Esophagus squamous epithelium (tissue), 5 donors: Measurements from ENCODE around the gene ARMH1. TPM values are rescaled to one million over a fixed set of nuclear protein-coding genes. Genes with fewer than 3 reads are reported as not detected.

ENCODE experiments used
- DNase-seq: peaks from one replicate; lab custom pipeline; 2025; lab: John Stamatoyannopoulos, UW
- H3K27ac ChIP-seq, 4 donors: fragments of 200-600 bp; sonication (generic); one replicate each; pipeline ENCODE4 v1.5.1; 2016 to 2019; ENCODE audit warnings: mild to moderate bottlenecking in 1 of 4
- H3K27me3 ChIP-seq, 4 donors: fragments of 200-600 bp; sonication (generic); 1 replicate in 3 of 4; 2 replicates in 1 of 4; pipeline versions ENCODE4 v1.5.1 to v1.6.0; 2017 to 2021; ENCODE audit warnings: antibody characterized with exemption in 1 of 4
- H3K36me3 ChIP-seq, 3 donors: fragments of 200-600 bp; sonication (generic); one replicate each; pipeline ENCODE4 v1.5.1; 2016 to 2019
- H3K4me1 ChIP-seq, 3 donors: fragments of 200-600 bp; sonication (generic); one replicate each; pipeline ENCODE4 v1.5.1; 2017 to 2019
- H3K4me3 ChIP-seq, 4 donors: fragments of 200-600 bp; sonication (generic); 1 replicate in 3 of 4; 2 replicates in 1 of 4; pipeline ENCODE4 v1.5.1; 2016 to 2019; ENCODE audit warnings: mild to moderate bottlenecking in 2 of 4, moderate library complexity in 1 of 4
- H3K9me3 ChIP-seq, 3 donors: fragments of 200-600 bp; sonication (generic); one replicate each; pipeline ENCODE4 v1.5.1; 2016 to 2019
- POLR2A ChIP-seq, 4 donors: fragments of 450-650 bp; IDR thresholded peaks; one replicate each; pipeline ENCODE4 v1.6.1; 2017; ENCODE audit warnings: antibody characterized with exemption in 4 of 4, mild to moderate bottlenecking in 4 of 4, moderate library complexity in 3 of 4
- WGBS, 2 donors: methylation state at CpG; one replicate each; pipeline ENCODE4 v1.1.5; 2018; 5-methylcytosine and 5-hydroxymethylcytosine counted together
- intact Hi-C: fragments of 100-400 bp; cut with DNase I; formaldehyde crosslinking; loops from one replicate; pipeline ENCODE4 v1.15.0; 2022
- total RNA-seq, 4 donors: library from RNA; depleted of rRNA; stranded (reverse); fragments of >200 nt; gene quantifications; one replicate each; pipeline ENCODE4 v1.1.0, GENCODE V29; 2016
- TF ChIP-seq, protein P1 (sequence below), 6 experiments: fragments of 450-650 bp in 4 of 6; fragments of 200-600 bp in 2 of 6; sonication (generic) in 2 of 6; IDR thresholded peaks; one replicate each; pipeline ENCODE4 v1.5.1; 2016 to 2019; ENCODE audit warnings: antibody characterized with exemption in 6 of 6, mild to moderate bottlenecking in 4 of 6, moderate library complexity in 4 of 6
- donor health status: DM: yes; HTN: yes; CAD: no.

ARMH1 gene
- total RNA-seq, 4 donors from 2014 or later = 1.3 TPM; not detected in 3

DNA sequence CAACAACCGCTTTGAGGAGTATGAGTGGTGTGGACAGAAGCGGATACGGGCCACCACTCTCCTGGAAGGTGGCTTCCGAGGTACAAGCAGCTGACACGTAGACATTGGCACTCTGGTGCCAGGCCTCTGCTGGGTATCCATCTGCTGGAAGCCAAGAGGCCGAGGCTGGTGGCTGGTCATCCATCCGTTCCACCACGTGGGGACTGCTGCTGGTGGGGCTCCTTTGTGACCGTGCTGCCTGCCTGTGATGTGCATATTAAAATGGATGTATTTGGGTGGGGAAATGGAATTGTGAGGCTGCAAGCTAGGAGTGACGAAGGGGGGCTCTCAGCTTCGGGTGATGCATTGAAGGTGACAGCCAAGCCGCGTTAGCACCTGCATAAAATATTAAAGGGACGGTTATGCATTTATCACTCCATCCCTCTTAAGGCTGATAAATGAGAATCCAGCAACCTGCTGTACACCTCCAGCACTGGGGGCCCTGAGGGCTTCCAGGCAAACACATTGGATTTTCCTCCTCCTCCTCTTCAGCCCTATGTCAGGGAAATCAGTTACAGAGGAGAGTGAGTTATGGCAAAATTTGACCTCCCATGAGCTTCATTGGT lies 38.3 kb upstream of the ARMH1 start:
- intact Hi-C loops = no loop called here
- 81 to 85% methylated on average over 6 to 10 of the region's 14 CpGs for WGBS, 2 donors
- no peak for DNase-seq
- Histone ChIP-seq H3K4me1 (peaks cover 5 to 60% (median 8%) of the 10 kb centered on the region in 3 donors), H3K27ac (no peak overlapping the region), H3K27me3 (no peaks in the 10 kb centered on the region), H3K4me3 (no peak overlapping the region), H3K9me3 (no peaks in the 10 kb centered on the region), H3K36me3 (peaks cover 36 to 80% (median 50%) of the 10 kb centered on the region in 3 donors)
- no peak for TF ChIP-seq POLR2A (IDR thresholded peaks at IDR 0.05)

DNA sequence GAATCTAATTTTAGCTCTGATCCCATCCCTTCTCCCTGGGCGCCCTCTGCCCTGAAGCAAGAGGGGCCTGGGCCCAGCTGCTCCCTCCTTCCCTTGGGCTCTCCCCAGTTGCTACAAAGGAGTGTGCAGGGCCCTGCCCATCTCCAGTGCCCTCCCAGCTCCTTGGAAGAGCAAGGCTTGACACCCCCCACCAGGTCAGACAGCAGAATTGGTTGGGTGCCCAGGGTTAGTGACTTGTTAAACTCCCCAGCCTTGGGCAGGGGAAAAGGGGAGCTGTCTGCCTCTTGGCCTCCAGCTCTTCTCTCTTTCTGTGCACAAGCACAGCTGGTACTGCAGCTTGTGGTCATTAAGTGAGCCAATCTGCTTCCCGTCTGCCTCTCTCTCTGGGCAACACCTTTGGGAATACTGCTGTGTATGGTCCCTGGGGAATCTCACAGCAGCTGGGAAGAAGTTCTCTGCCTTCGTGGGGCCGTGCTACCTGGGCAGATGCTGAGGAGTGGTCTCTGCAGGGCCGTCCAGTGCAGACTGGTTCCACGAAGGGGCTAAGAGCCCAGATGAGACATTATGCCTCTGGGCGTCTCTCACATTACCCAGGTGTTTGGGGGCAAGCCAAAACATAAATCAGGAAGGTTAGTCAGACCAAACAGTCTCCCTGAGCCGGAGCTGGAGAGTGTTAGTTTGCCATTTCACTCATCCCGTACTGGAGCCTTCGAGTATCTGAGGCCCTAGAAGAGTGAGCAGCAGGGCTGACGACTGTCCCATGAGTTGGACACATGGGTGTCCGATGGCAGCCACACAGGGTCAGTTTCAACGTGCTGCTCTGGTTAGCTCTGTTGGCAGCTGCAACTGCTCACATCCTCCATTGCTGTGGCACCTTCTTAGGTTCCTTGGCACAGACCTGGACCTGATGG lies 37.6 kb upstream of the ARMH1 start:
- H3K4me1 ChIP-seq = peaks cover 5 to 63% (median 8%) of the 10 kb centered on the region in 3 donors
- no peak for DNase-seq
- no peak for TF ChIP-seq POLR2A (IDR thresholded peaks at IDR 0.05)
- TF ChIP-seq, protein P1, sequence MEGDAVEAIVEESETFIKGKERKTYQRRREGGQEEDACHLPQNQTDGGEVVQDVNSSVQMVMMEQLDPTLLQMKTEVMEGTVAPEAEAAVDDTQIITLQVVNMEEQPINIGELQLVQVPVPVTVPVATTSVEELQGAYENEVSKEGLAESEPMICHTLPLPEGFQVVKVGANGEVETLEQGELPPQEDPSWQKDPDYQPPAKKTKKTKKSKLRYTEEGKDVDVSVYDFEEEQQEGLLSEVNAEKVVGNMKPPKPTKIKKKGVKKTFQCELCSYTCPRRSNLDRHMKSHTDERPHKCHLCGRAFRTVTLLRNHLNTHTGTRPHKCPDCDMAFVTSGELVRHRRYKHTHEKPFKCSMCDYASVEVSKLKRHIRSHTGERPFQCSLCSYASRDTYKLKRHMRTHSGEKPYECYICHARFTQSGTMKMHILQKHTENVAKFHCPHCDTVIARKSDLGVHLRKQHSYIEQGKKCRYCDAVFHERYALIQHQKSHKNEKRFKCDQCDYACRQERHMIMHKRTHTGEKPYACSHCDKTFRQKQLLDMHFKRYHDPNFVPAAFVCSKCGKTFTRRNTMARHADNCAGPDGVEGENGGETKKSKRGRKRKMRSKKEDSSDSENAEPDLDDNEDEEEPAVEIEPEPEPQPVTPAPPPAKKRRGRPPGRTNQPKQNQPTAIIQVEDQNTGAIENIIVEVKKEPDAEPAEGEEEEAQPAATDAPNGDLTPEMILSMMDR (IDR thresholded peaks at IDR 0.05) = no peak
- intact Hi-C loops = no loop called here
- H3K36me3 ChIP-seq = peaks cover 44 to 87% (median 58%) of the 10 kb centered on the region in 3 donors
- H3K27ac ChIP-seq = no peak overlapping the region
- H3K4me3 ChIP-seq = no peak overlapping the region
- H3K9me3 ChIP-seq = no peaks in the 10 kb centered on the region
- 27 to 55% methylated on average over 3 to 6 of the region's 13 CpGs for WGBS, 2 donors
- no peaks in the 10 kb centered on the region for H3K27me3 ChIP-seq

DNA sequence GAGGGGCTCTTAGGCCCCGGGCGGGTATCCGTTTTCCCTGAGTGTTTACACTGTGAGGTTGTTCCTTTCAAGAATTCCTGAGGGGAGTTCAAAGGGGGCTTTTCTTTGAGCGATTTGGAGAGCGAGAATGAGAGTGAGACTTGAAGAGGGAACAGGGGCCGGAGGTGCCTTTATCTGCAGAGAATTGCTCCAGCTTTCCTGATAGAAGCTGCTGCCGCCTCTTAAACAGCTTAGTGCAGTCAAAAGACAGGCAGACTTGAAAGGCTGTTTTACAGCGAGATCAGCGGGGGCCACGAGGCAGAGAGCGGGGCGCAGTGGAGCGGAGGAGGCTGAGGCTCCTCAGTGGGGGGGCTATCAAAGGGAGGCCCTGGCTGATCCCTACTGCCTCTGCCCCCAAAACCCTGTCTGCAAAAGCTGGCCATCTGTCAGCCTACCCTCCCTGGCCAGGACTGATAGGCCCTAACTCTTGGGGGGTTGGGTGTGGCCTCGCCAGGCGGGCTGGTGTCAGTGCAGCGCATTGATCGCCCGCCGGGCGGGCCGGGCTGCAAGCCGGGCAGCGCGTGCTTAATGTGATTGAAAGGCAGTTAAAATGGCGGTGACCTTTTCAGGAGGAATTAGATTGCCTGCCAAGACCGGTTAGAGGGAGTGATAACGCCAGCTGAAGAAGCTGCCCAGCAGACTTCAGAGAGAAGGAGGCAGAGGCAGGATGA lies 36.7 kb upstream of the ARMH1 start:
- TF ChIP-seq POLR2A (IDR thresholded peaks at IDR 0.05) = no peak
- TF ChIP-seq, protein P1 (IDR thresholded peaks at IDR 0.05) = no peak
- peaks cover 52 to 96% (median 58%) of the 10 kb centered on the region in 3 donors for H3K36me3 ChIP-seq

DNA sequence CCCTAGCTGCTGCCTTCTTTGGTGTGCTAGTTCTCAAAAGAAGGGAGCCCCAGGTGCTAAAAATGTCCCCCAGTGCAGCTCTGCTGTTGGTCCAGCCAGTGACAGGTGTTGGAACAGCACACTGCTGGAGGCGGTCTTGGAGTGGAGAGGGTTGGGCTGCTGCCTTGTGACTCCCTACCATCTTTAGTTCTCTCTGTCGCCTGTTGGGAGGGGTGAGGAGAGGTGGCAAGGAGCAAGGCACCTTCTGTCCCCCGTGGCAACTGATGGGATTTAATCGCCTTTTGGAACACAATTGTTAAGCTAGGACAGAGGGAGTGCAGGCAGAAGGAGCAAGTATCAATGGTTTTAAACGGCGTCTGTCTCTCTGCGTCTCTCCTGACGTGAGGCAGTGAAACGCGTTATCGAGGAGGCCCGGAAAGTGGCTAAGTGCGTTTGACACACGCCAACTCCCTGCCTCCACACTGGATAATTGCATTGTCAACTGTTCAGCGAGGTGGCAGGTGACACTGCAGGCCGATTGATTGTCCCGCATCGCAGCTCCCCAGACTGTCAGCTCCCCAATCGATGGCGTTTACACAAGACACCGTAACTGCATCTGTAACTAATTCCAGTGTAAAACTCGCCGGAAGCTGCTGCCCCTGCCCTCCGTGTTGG lies 34.2 kb upstream of the ARMH1 start:
- WGBS, 2 donors = 82 to 83% methylated on average over 10 to 19 of the region's 24 CpGs
- no peaks in the 10 kb centered on the region for H3K27me3 ChIP-seq
- peaks cover 52 to 100% (median 64%) of the 10 kb centered on the region in 3 donors for H3K36me3 ChIP-seq
- intact Hi-C loops = no loop called here
- H3K4me3 ChIP-seq = no peak overlapping the region
- H3K9me3 ChIP-seq = no peaks in the 10 kb centered on the region
- TF ChIP-seq, protein P1 (IDR thresholded peaks at IDR 0.05) = no peak
- no peak for TF ChIP-seq POLR2A (IDR thresholded peaks at IDR 0.05)
- H3K4me1 ChIP-seq = peaks cover 0 to 62% (median 20%) of the 10 kb centered on the region in 3 donors
- no peak for DNase-seq
- no peak overlapping the region for H3K27ac ChIP-seq

More for the DNA sequence above, 36.7 kb upstream of the ARMH1 start:
- DNase-seq = no peak
- intact Hi-C loops = no loop called here
- Histone ChIP-seq H3K27ac (peak overlapping the region in 1 of 4 donors; percentile 25), H3K27me3 (no peaks in the 10 kb centered on the region), H3K9me3 (no peaks in the 10 kb centered on the region), H3K4me3 (no peak overlapping the region), H3K4me1 (peaks cover 2 to 62% (median 6%) of the 10 kb centered on the region in 3 donors)
- 80 to 85% methylated on average over 13 to 17 of the region's 27 CpGs for WGBS, 2 donors
